C4-2B (cell line): Measurements from ENCODE around the gene UBALD1.

ENCODE experiments used
- H3K27ac ChIP-seq: fragments of 450-650 bp; 2 replicates; pipeline ENCODE4 v1.5.1; 2017
- CTCF ChIP-seq: fragments of 450-650 bp; conservative IDR thresholded peaks from 2 replicates; pipeline ENCODE4 v1.5.1; 2017; ENCODE audit warnings: mild to moderate bottlenecking
- ZFX ChIP-seq: fragments of 450-650 bp; IDR thresholded peaks from 2 replicates; pipeline ENCODE4 v1.6.1; 2017

Gene UBALD1

DNA sequence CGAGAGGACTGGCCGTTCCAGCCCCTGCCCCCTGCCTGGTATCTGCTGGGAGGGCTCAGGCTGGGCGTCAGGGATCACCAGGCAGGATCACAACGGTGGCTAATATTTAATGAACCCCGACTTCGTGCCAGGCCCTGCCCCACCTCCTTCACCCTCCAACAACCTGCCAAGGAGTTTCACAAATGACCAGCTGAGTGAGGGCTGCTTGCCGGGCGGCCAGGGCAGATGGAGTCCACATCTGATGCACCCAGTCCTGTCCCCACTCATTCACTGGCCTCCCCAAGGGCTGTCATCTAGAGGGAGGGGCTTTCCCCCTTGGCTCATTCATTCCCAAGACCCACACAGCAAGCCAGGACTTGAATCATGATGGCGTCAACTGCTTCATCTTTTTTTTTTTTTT, 17.5 kb downstream of the UBALD1 start:
- TF ChIP-seq CTCF (no peak), ZFX (no peak)

GRCh38 chr16:4594433-4595410, 20.0 kb downstream of the UBALD1 start:
- no peak for TF ChIP-seq CTCF
- no peak for TF ChIP-seq ZFX
- H3K27ac ChIP-seq, result no peak overlapping the region

More for the DNA sequence above, 17.5 kb downstream of the UBALD1 start:
- H3K27ac ChIP-seq, result no peak overlapping the region

GRCh38 chr16:4593086-4593485, 21.6 kb downstream of the UBALD1 start:
- TF ChIP-seq CTCF (no peak), ZFX (no peak)
- H3K27ac ChIP-seq, result no peak overlapping the region

DNA sequence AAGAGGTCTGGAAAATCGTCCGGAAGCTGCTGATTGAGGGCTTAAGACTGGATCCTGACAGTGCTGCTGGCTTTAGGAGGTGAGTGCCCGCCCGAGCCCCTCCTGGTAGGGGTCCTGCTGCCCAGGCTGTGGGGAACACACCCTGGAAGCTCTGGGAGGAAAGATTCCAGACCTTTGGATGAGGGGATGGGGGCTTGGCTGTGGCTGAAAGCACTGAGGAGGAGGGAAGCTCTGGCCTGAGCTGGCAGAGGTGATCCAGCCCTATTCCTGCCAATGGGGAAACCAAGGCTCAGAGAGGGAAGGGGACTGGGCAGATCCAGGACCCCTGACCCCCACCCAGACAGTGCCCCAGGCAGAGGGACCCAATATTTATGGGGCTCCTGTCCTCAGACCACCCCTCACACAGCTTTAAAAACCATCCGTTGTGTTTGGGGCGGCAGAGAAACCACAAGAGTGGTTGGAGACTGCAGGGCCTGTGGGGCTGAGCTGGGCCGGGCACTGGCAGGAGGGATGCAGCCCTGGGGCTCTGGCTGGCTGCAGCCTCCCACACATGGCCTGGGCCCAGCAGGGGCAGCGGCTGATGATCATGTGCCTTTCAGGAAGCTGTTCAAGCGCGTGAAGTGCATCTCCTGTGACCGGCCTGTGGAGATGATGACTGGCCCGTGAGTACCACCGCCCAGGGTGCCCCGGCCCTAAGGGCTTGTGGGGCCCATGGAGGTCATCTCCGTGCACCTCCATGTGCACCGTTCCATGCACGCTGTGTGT, 22.8 kb downstream of the UBALD1 start:
- TF ChIP-seq ZFX, result no peak
- TF ChIP-seq CTCF, result no peak
- no peak overlapping the region for H3K27ac ChIP-seq

DNA sequence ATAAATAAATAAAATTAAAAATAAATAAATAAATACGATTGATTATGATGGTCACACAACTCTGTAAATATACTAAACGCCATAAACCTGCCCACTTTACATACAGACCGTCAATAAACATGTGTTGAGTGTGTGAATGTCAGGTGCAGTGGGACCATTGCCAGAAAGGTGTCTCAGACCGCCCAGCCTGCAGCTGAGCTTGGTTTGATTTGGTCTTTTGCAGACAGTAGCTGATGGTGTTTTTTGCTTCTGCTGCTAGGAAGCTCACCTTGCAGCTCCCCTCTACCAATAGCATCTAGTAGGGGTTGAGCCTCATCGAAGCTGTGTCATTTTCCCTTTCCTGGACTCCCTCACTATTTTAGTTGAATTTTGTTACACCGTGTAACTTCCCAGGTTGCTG, 23.5 kb downstream of the UBALD1 start:
- no peak overlapping the region for H3K27ac ChIP-seq
- TF ChIP-seq CTCF, result no peak
- no peak for TF ChIP-seq ZFX

GRCh38 chr16:4588961-4589360, 25.7 kb downstream of the UBALD1 start:
- TF ChIP-seq CTCF, result no peak
- TF ChIP-seq ZFX, result no peak
- no peak overlapping the region for H3K27ac ChIP-seq

DNA sequence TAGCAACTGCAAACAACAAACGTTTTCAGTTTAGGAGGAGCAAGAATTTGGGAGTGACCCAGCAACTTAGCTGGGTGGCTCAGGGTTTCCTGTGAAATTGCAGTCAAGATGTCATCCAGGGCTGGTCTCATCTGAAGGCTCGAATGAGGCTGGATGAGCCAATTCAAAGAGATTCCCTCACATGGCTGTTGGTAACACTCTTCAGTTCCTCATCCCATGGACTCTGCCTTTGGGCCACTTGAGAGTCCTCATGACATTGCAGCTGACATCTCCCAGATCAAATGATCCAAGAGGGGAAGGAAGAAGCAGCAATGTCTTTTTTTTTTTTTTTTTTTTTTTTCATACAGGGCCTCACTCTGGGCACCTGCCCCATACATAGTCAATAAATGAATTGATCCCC, 26.3 kb downstream of the UBALD1 start:
- no peak overlapping the region for H3K27ac ChIP-seq
- TF ChIP-seq CTCF (no peak), ZFX (no peak)
